ENCODE results near the gene STKLD1.

Gene STKLD1

GRCh38 chr9:133371261-133371711 lies 4.9 kb upstream of the STKLD1 start:
- Histone ChIP-seq H4K20me1 (ENCODE audit: insufficient read depth, low read length, poor library complexity, severe bottlenecking) (peaks cover 93% of the 10 kb centered on the region), H3K27me3 (ENCODE audit: insufficient read depth, low read length, poor library complexity, severe bottlenecking) (no peaks in the 10 kb centered on the region), H3F3A (ENCODE audit: low read depth) (peaks cover 16% of the 10 kb centered on the region), H2AFZ (ENCODE audit: low read length) (no peak overlapping the region), H3K9me2 (replicated peaks; ENCODE audit: low read depth, low read length) (no peaks in the 10 kb centered on the region), H3K4me3 (ENCODE audit: low read length, poor library complexity, severe bottlenecking) (peak overlapping the region; percentile 74), H3K4me1 (ENCODE audit: insufficient read depth, low read length, poor library complexity, severe bottlenecking) (peaks cover 61% of the 10 kb centered on the region), H3K79me2 (ENCODE audit: insufficient read depth, low read length) (peaks cover 95% of the 10 kb centered on the region), H3K9me3 (ENCODE audit: insufficient read depth, low read depth, low read length) (no peaks in the 10 kb centered on the region), H3K36me3 (ENCODE audit: insufficient read depth, low read length) (peaks cover 28% of the 10 kb centered on the region; the same call in 1 of the 2 replicates), H3K9ac (ENCODE audit: low read depth, low read length, poor library complexity, severe bottlenecking) (peak overlapping the region; percentile 66), H3K4me2 (ENCODE audit: low read depth, low read length, poor library complexity, severe bottlenecking) (peak overlapping the region; percentile 96)
- TF ChIP-seq CTCF (conservative IDR thresholded peaks at IDR 0.05; ENCODE audit: low read length) (peak; percentile 51; the same call in 1 of the 2 replicates), EZH2phosphoT487 (IDR thresholded peaks at IDR 0.05; ENCODE audit: borderline replicate concordance) (no peak)

DNA sequence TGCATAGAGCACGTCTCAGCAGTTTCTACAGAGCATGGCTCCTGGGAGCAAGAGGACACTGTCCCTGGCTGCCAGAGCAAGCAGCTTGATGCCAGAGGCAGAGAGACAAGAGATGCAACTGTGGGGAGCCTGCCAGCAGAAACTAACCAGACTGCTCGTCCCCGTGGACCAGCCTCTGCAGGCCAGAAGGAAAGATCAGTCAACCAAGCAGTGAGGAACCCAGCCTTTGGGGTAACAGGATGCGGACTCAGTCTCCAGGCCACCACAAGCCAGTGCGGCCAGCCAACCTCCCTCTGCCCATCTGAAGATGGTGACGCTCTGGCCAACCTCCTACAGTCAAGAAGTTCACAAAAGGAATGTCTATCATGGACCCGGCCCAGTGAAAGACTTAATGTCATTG lies 4.0 kb upstream of the STKLD1 start:
- Histone ChIP-seq H3K79me2 (ENCODE audit: insufficient read depth, low read length) (peaks cover 87% of the 10 kb centered on the region), H3K9me3 (ENCODE audit: insufficient read depth, low read depth, low read length) (no peaks in the 10 kb centered on the region), H2AFZ (ENCODE audit: low read length) (no peak overlapping the region), H4K20me1 (ENCODE audit: insufficient read depth, low read length, poor library complexity, severe bottlenecking) (peaks cover 85% of the 10 kb centered on the region), H3K9ac (ENCODE audit: low read depth, low read length, poor library complexity, severe bottlenecking) (peak overlapping the region; percentile 66), H3K4me3 (ENCODE audit: low read length, poor library complexity, severe bottlenecking) (peak overlapping the region; percentile 74), H3K27me3 (ENCODE audit: insufficient read depth, low read length, poor library complexity, severe bottlenecking) (no peaks in the 10 kb centered on the region), H3K36me3 (ENCODE audit: insufficient read depth, low read length) (peaks cover 19% of the 10 kb centered on the region; the same call in 1 of the 2 replicates), H3K4me2 (ENCODE audit: low read depth, low read length, poor library complexity, severe bottlenecking) (peak overlapping the region; percentile 96), H3K9me2 (replicated peaks; ENCODE audit: low read depth, low read length) (no peaks in the 10 kb centered on the region), H3K4me1 (ENCODE audit: insufficient read depth, low read length, poor library complexity, severe bottlenecking) (peaks cover 69% of the 10 kb centered on the region), H3F3A (ENCODE audit: low read depth) (peaks cover 16% of the 10 kb centered on the region)
- TF ChIP-seq CTCF (conservative IDR thresholded peaks at IDR 0.05; ENCODE audit: low read length) = no peak
- no peak for TF ChIP-seq EZH2phosphoT487 (IDR thresholded peaks at IDR 0.05; ENCODE audit: borderline replicate concordance)

DNA sequence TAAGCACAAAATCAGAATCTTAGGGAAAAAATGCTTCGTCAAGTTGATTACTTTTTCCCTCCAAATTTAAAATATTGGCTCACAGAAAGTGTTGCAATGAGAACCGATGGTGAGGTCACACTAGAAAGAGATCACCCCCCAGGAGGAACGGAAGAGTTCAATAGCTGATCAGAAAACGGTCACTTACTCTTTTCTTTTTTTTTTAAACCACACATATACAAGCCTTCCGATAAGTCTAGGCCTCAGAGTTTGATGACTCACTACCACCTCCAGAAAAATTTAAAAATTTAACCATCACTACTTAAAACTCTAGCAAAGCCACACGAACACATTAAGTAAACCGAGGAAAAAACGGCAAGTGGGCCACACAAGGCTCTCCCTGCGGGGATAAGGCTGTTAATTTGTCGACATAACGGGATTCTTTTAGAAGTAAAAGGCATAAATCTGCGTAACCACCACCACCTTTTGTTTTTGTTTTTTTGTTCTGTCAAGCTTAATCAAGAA lies 1.5 kb upstream of the STKLD1 start:
- Histone ChIP-seq H3K9me2 (replicated peaks; ENCODE audit: low read depth, low read length) (no peaks in the 10 kb centered on the region), H3K9me3 (ENCODE audit: insufficient read depth, low read depth, low read length) (no peaks in the 10 kb centered on the region), H3K79me2 (ENCODE audit: insufficient read depth, low read length) (peaks cover 61% of the 10 kb centered on the region), H3F3A (ENCODE audit: low read depth) (peaks cover 16% of the 10 kb centered on the region), H3K4me3 (ENCODE audit: low read length, poor library complexity, severe bottlenecking) (peak overlapping the region; percentile 99), H3K36me3 (ENCODE audit: insufficient read depth, low read length) (peaks cover 4% of the 10 kb centered on the region; the same call in 1 of the 2 replicates), H3K4me1 (ENCODE audit: insufficient read depth, low read length, poor library complexity, severe bottlenecking) (peaks cover 54% of the 10 kb centered on the region), H3K4me2 (ENCODE audit: low read depth, low read length, poor library complexity, severe bottlenecking) (peak overlapping the region; percentile 84), H2AFZ (ENCODE audit: low read length) (no peak overlapping the region), H3K9ac (ENCODE audit: low read depth, low read length, poor library complexity, severe bottlenecking) (peak overlapping the region; percentile 96), H4K20me1 (ENCODE audit: insufficient read depth, low read length, poor library complexity, severe bottlenecking) (peaks cover 60% of the 10 kb centered on the region), H3K27me3 (ENCODE audit: insufficient read depth, low read length, poor library complexity, severe bottlenecking) (no peaks in the 10 kb centered on the region)
- TF ChIP-seq CTCF (conservative IDR thresholded peaks at IDR 0.05; ENCODE audit: low read length) = no peak
- no peak for TF ChIP-seq EZH2phosphoT487 (IDR thresholded peaks at IDR 0.05; ENCODE audit: borderline replicate concordance)

Measured in Loucy (cell line).